Amniotic epithelial cell (primary cell): ENCODE measurements around the gene BCL3.
A peak's percentile ranks its signal among the peaks of the same experiment; 100 is the strongest.

Experiments
- DNase-seq: peaks from one replicate; pipeline ENCODE4 v3.0.0-alpha.2; 2010; ENCODE audit warnings: low read depth

BCL3 gene

GRCh38 chr19:44742330-44743061, 6.0 kb upstream of the BCL3 start:
- DNase-seq = peak; percentile 82

- DNase-seq = no peak
Measured at GRCh38 chr19:44744871-44745332, 3.6 kb upstream of the BCL3 start.

- DNase-seq = peak; percentile 67
Measured at GRCh38 chr19:44745341-44745831, 3.1 kb upstream of the BCL3 start.

- no peak for DNase-seq
Measured at GRCh38 chr19:44745887-44746600, 2.5 kb upstream of the BCL3 start.

GRCh38 chr19:44746616-44746945, 1.9 kb upstream of the BCL3 start:
- DNase-seq = no peak

GRCh38 chr19:44746946-44747738, 1.4 kb upstream of the BCL3 start:
- peak; percentile 95 for DNase-seq

- DNase-seq = peak; percentile 74
Measured at GRCh38 chr19:44747739-44748425, 626 bp upstream of the BCL3 start.

GRCh38 chr19:44749292-44749691, 784 bp downstream of the BCL3 start:
- no peak for DNase-seq

GRCh38 chr19:44749994-44750393, 1.5 kb downstream of the BCL3 start:
- DNase-seq = no peak

- DNase-seq = no peak
Measured at GRCh38 chr19:44752123-44752815, 3.8 kb downstream of the BCL3 start.

- DNase-seq = peak; percentile 99
Measured at GRCh38 chr19:44752816-44753625, 4.5 kb downstream of the BCL3 start.

- DNase-seq = no peak
Measured at GRCh38 chr19:44753626-44753931, 5.1 kb downstream of the BCL3 start.

- DNase-seq = peak; percentile 84
Measured at GRCh38 chr19:44753932-44754749, 5.6 kb downstream of the BCL3 start.

- no peak for DNase-seq
Measured at GRCh38 chr19:44754750-44755080, 6.2 kb downstream of the BCL3 start.

- no peak for DNase-seq
Measured at GRCh38 chr19:44755219-44755618, 6.7 kb downstream of the BCL3 start.

GRCh38 chr19:44756089-44756562, 7.6 kb downstream of the BCL3 start:
- no peak for DNase-seq

- DNase-seq = peak; percentile 82
Measured at GRCh38 chr19:44757057-44757734, 8.7 kb downstream of the BCL3 start.

GRCh38 chr19:44757735-44758505, 9.4 kb downstream of the BCL3 start:
- DNase-seq = peak; percentile 58
